Gastroesophageal sphincter (tissue), 4 donors: ENCODE results near the gene PHRF1. TPM values are rescaled to one million over a fixed set of nuclear protein-coding genes. Genes with fewer than 3 reads are reported as not detected.

Source experiments
- ATAC-seq: fragments of 150-250 bp; one replicate; pipeline ENCODE4 v1.9.1; 2016; ENCODE audit warnings: mild to moderate bottlenecking, moderate library complexity
- H3K27ac ChIP-seq, 4 donors: fragments of 200-600 bp; sonication (generic) in 3 of 4; 1 replicate in 3 of 4; 2 replicates in 1 of 4; pipeline ENCODE4 v1.5.1; 2016 to 2019
- H3K27me3 ChIP-seq: fragments of 200-600 bp; sonication (generic); one replicate; pipeline ENCODE4 v1.5.1; 2019
- H3K36me3 ChIP-seq, 2 donors: fragments of 200-600 bp; sonication (generic); one replicate each; pipeline ENCODE4 v1.5.1; 2019; ENCODE audit warnings: control low read depth in 1 of 2
- H3K4me1 ChIP-seq, 3 donors: fragments of 200-600 bp; sonication (generic); 1 replicate in 2 of 3; 2 replicates in 1 of 3; pipeline ENCODE4 v1.5.1; 2016 to 2019; ENCODE audit warnings: control low read depth in 2 of 3
- H3K4me3 ChIP-seq, 2 donors: fragments of 200-600 bp; sonication (generic); one replicate each; pipeline ENCODE4 v1.5.1; 2019; ENCODE audit warnings: mild to moderate bottlenecking in 1 of 2, moderate library complexity in 1 of 2
- H3K9me3 ChIP-seq, 3 donors: fragments of 200-600 bp; sonication (generic); one replicate each; pipeline ENCODE4 v1.5.1; 2017 to 2019; ENCODE audit warnings: control low read depth in 2 of 3
- EP300 ChIP-seq: sonication (generic); formaldehyde crosslinking; IDR thresholded peaks from one replicate; pipeline ENCODE4 v1.6.1; 2017; ENCODE audit warnings: antibody characterized with exemption, mild to moderate bottlenecking
- POLR2A ChIP-seq, 2 donors: fragments of 450-650 bp; IDR thresholded peaks; one replicate each; pipeline ENCODE4 v1.6.1; 2017; ENCODE audit warnings: antibody characterized with exemption in 2 of 2, mild to moderate bottlenecking in 2 of 2, moderate library complexity in 1 of 2
- POLR2AphosphoS5 ChIP-seq: sonication (generic); formaldehyde crosslinking; IDR thresholded peaks from one replicate; pipeline ENCODE4 v1.6.1; 2017; ENCODE audit warnings: antibody characterized with exemption
- whole genome bisulfite sequencing, 2 donors: methylation state at CpG; one replicate each; pipeline ENCODE4 v1.1.5; 2018; ENCODE audit warnings: low coverage in 1 of 2; 5-methylcytosine and 5-hydroxymethylcytosine counted together
- small RNA-seq, 4 donors: library from RNA; depleted of rRNA; stranded (forward); fragments of <200 nt; gene quantifications; one replicate each; pipeline ENCODE3, GENCODE V24; 2016
- total RNA-seq, 4 donors: library from RNA; depleted of rRNA; stranded (reverse); fragments of >200 nt; gene quantifications; one replicate each; pipeline ENCODE4 v1.1.0, GENCODE V29; 2016
- TF ChIP-seq, protein P1 (sequence below), 4 experiments: fragments of 200-600 bp in 2 of 4; fragments of 450-650 bp in 2 of 4; sonication (generic) in 1 of 4; IDR thresholded peaks; one replicate each; pipeline ENCODE4 v1.5.1; 2017 to 2019; ENCODE audit warnings: antibody characterized with exemption in 4 of 4, mild to moderate bottlenecking in 2 of 4, moderate library complexity in 2 of 4

PHRF1 gene
- total RNA-seq, 4 donors from 2014 or later: 18.0 to 28.0 (median 25.1) TPM

DNA sequence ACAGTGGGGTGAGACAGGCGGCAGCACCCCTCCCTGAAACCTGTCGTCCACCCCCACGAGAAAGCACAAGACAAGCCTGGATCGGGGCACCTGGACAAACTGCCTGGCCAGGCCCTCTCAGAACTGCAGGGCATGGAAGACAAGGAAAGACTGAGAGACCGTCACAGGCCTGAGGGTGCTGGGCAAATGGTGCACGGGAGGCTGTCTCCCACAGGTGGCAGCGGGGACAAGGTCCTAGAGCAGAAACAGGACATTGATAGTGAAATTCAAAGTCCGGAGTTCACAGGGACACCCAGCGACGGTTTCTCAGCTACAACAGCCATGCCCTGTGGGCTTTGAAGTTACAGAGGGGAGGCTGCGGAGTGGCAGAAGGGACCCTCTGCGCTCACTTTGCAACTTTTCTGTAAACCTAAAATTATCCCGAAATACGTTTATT is 81.4 kb downstream of the PHRF1 start:
- Histone ChIP-seq H3K4me1 (peaks cover 0 to 1% (median 0%) of the 10 kb centered on the region in 3 donors), H3K27me3 (no peaks in the 10 kb centered on the region), H3K4me3 (no peak overlapping the region), H3K27ac (no peak overlapping the region), H3K36me3 (peaks cover 0 to 83% of the 10 kb centered on the region in 2 donors), H3K9me3 (no peaks in the 10 kb centered on the region)
- ATAC-seq: no peak
- TF ChIP-seq POLR2A (IDR thresholded peaks at IDR 0.05) (no peak), POLR2AphosphoS5 (no peak), EP300 (no peak)
- TF ChIP-seq, protein P1, sequence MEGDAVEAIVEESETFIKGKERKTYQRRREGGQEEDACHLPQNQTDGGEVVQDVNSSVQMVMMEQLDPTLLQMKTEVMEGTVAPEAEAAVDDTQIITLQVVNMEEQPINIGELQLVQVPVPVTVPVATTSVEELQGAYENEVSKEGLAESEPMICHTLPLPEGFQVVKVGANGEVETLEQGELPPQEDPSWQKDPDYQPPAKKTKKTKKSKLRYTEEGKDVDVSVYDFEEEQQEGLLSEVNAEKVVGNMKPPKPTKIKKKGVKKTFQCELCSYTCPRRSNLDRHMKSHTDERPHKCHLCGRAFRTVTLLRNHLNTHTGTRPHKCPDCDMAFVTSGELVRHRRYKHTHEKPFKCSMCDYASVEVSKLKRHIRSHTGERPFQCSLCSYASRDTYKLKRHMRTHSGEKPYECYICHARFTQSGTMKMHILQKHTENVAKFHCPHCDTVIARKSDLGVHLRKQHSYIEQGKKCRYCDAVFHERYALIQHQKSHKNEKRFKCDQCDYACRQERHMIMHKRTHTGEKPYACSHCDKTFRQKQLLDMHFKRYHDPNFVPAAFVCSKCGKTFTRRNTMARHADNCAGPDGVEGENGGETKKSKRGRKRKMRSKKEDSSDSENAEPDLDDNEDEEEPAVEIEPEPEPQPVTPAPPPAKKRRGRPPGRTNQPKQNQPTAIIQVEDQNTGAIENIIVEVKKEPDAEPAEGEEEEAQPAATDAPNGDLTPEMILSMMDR (IDR thresholded peaks at IDR 0.05): no peak
- WGBS, 2 donors: 60 to 86% methylated on average over 3 to 8 of the region's 14 CpGs

DNA sequence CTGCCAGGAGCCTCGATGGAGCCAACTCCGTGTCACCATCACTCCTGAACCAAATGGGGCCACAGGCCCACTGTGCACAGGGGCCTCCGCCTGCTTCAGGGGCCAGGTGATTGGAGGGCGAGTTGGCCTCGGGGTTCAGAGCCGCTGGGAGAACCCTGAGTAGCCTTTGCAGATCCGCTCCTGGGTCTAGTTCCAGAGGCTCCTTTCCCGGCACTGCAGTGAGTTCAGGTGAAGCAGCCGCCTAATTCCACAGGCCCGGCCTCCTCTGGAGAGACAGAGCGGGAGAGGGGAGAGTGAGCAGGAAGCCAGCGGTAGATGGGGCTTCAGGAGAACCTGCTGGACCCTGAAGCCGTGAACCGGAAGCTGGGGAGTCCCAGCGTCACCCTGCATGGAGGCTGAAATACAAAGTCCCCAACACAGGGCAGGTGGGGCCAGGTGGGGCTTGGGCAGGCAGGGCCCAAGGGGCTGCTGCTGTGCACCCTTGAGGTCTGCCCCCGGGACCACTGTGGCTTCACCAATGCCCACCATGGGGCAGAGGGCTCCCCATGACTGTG is 83.3 kb downstream of the PHRF1 start:
- no peak for ATAC-seq
- Histone ChIP-seq H3K4me1 (peaks cover 0 to 4% (median 0%) of the 10 kb centered on the region in 3 donors), H3K27me3 (no peaks in the 10 kb centered on the region), H3K36me3 (peaks cover 0 to 75% of the 10 kb centered on the region in 2 donors), H3K4me3 (no peak overlapping the region), H3K9me3 (no peaks in the 10 kb centered on the region), H3K27ac (no peak overlapping the region)
- WGBS, 2 donors: 85 to 86% methylated on average over 6 to 7 of the region's 16 CpGs
- TF ChIP-seq EP300 (no peak), POLR2A (IDR thresholded peaks at IDR 0.05) (no peak), POLR2AphosphoS5 (no peak)
- TF ChIP-seq, protein P1 (IDR thresholded peaks at IDR 0.05): no peak

DNA sequence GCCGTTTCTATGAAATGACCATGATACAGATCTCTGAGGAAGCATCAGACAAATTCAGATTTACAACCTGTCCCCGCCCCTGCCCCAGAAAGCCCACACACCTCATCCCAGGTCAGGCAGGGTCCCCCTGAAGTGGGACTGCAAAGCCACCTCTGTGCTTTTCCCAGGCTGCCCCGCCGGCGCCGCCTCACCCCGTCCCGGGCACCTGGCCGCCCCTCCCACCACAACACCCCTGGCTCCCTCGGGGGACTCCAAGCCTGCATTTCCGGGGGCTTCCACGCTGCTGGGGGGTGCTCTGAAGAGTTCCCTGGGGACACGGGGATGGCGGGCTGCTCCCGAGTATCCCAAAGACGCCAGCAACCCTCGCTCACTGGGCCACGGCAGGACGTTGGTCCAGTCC is 84.0 kb downstream of the PHRF1 start:
- peaks cover 0 to 70% of the 10 kb centered on the region in 2 donors for H3K36me3 ChIP-seq
- TF ChIP-seq POLR2A (IDR thresholded peaks at IDR 0.05) (no peak), POLR2AphosphoS5 (no peak), EP300 (no peak)
- TF ChIP-seq, protein P1 (IDR thresholded peaks at IDR 0.05): no peak
- H3K27ac ChIP-seq: no peak overlapping the region
- no peaks in the 10 kb centered on the region for H3K27me3 ChIP-seq
- ATAC-seq: no peak
- 60 to 75% methylated on average over 1 to 2 of the region's 19 CpGs for WGBS, 2 donors
- H3K4me1 ChIP-seq: peaks cover 0 to 7% (median 0%) of the 10 kb centered on the region in 3 donors
- H3K9me3 ChIP-seq: no peaks in the 10 kb centered on the region
- H3K4me3 ChIP-seq: no peak overlapping the region

DNA sequence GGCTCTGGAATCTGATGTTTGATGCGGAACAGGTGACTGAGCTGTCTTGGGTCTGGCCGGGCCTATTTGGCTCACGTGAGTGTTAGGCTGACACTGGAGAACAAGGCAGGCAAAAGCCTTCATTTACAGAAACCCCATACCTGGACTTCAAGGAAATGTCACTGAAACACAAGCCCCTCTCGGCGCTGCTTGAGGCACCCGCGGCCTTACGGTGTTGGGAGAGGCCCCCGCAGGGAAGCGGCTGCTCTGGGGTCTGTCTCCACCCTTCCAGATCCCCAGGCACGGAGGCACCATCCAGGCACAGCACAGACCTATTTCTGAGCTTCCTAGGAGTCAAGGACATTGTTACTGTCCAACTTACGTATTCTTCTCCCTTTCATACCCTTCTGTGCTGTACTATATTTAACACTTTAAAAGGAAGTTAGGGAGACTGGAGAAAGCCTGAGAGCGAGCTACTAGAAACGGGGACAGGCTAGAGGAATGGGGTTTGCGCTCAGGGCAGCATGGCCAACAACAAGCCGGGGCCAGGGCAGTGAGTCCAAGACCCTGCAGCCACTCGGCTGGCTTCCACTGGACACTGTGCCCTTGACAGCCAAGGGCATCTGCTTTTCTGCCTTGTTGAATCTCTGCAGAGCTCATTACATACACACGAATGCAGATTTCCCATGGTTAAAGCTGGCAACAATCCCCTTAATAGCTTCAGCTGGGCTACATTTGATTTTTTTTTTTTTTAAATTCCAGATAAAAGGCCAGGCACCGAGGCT is 84.6 kb downstream of the PHRF1 start:
- H3K36me3 ChIP-seq: peaks cover 0 to 72% of the 10 kb centered on the region in 2 donors
- TF ChIP-seq POLR2AphosphoS5 (no peak), EP300 (no peak), POLR2A (IDR thresholded peaks at IDR 0.05) (no peak)
- TF ChIP-seq, protein P1 (IDR thresholded peaks at IDR 0.05): no peak

More for the DNA sequence above, 84.6 kb downstream of the PHRF1 start:
- Histone ChIP-seq H3K9me3 (no peaks in the 10 kb centered on the region), H3K27me3 (no peaks in the 10 kb centered on the region), H3K4me3 (no peak overlapping the region), H3K27ac (no peak overlapping the region), H3K4me1 (peaks cover 0 to 13% (median 5%) of the 10 kb centered on the region in 3 donors)
- WGBS, 2 donors: 91 to 94% methylated on average over 2 to 7 of the region's 19 CpGs
- no peak for ATAC-seq

Small RNA genes within 50 kb of the gene (small RNA-seq; reads per million reads assigned to genes)
- gene MIR210: 4.1 to 14.9 (median 9.4) reads per million in 4 donors

Other genes with a start within 250 kb of the PHRF1 start
- gene B4GALNT4, start 207.0 kb upstream of the PHRF1 start, total RNA-seq: 10 to 100 TPM in 1 of 4 donors, 1 to 10 TPM in 3; 3.2 to 10.6 (median 4.8) TPM
- 10 to 100 TPM in 1 of 4 donors, 1 to 10 TPM in 2, under 1 TPM in 1; 0.67 to 14.3 (median 2.3) TPM for gene PKP3, start 182.3 kb upstream of the PHRF1 start, total RNA-seq
- gene SIGIRR, start 161.5 kb upstream of the PHRF1 start, total RNA-seq: 10 to 100 TPM; 37.4 to 49.5 (median 44.8) TPM
- gene ANO9, start 134.5 kb upstream of the PHRF1 start, total RNA-seq: under 1 TPM in 3 of 4 donors, not detected in 1; 0.22 to 0.94 (median 0.47) TPM
- gene PTDSS2, start 126.2 kb upstream of the PHRF1 start, total RNA-seq: 10 to 100 TPM; 23.4 to 55.9 (median 43.1) TPM
- 100 to 1,000 TPM; 243 to 354 (median 264) TPM for gene RNH1, start 69.2 kb upstream of the PHRF1 start, total RNA-seq
- 10 to 100 TPM; 41.1 to 68.0 (median 53.8) TPM for gene HRAS, start 40.9 kb upstream of the PHRF1 start, total RNA-seq
- gene LRRC56, start 38.9 kb upstream of the PHRF1 start, total RNA-seq: under 1 TPM in 3 of 4 donors, not detected in 1; 0.13 to 0.69 (median 0.20) TPM
- gene LMNTD2, start 15.7 kb upstream of the PHRF1 start, total RNA-seq: 1 to 10 TPM in 3 of 4 donors, under 1 TPM in 1; 0.81 to 2.1 (median 1.1) TPM
- 10 to 100 TPM in 2 of 4 donors, 1 to 10 TPM in 2; 3.4 to 12.5 (median 8.6) TPM for gene RASSF7, start 15.5 kb upstream of the PHRF1 start, total RNA-seq
- gene IRF7, start 39.5 kb downstream of the PHRF1 start, total RNA-seq: 10 to 100 TPM in 3 of 4 donors, 1 to 10 TPM in 1; 5.4 to 25.4 (median 13.9) TPM
- gene CDHR5, start 48.5 kb downstream of the PHRF1 start, total RNA-seq: not detected
- not detected for gene SCT, start 50.7 kb downstream of the PHRF1 start, total RNA-seq
- gene DRD4, start 60.8 kb downstream of the PHRF1 start, total RNA-seq: under 1 TPM in 1 of 4 donors, not detected in 3; 0.27 TPM
- 10 to 100 TPM; 19.9 to 45.0 (median 35.0) TPM for gene DEAF1, start 118.8 kb downstream of the PHRF1 start, total RNA-seq
- gene TMEM80, start 119.3 kb downstream of the PHRF1 start, total RNA-seq: 10 to 100 TPM; 35.6 to 65.8 (median 48.6) TPM
- gene EPS8L2, start 129.8 kb downstream of the PHRF1 start, total RNA-seq: 10 to 100 TPM in 3 of 4 donors, 1 to 10 TPM in 1; 9.7 to 33.9 (median 24.0) TPM
- gene TALDO1, start 171.0 kb downstream of the PHRF1 start, total RNA-seq: 100 to 1,000 TPM; 161 to 201 (median 185) TPM
- 10 to 100 TPM; 28.9 to 33.8 (median 31.2) TPM for gene GATD1, start 201.0 kb downstream of the PHRF1 start, total RNA-seq
- gene CEND1, start 213.6 kb downstream of the PHRF1 start, total RNA-seq: 1 to 10 TPM in 1 of 4 donors, under 1 TPM in 3; 0.17 to 2.9 (median 0.58) TPM
- 10 to 100 TPM in 1 of 4 donors, 1 to 10 TPM in 3; 5.2 to 14.5 (median 6.9) TPM for gene SLC25A22, start 221.8 kb downstream of the PHRF1 start, total RNA-seq
- 10 to 100 TPM in 2 of 4 donors, 1 to 10 TPM in 2; 1.6 to 23.7 (median 9.0) TPM for gene PIDD1, start 228.8 kb downstream of the PHRF1 start, total RNA-seq
- 100 to 1,000 TPM; 165 to 880 (median 462) TPM for gene RPLP2, start 233.5 kb downstream of the PHRF1 start, total RNA-seq
- 10 to 100 TPM; 39.7 to 79.4 (median 58.9) TPM for gene PNPLA2, start 242.4 kb downstream of the PHRF1 start, total RNA-seq